Neutrophil (primary cell): ENCODE results near the gene CD180.

Source experiments
- H3K27ac ChIP-seq: fragments of 200-600 bp; sonication (generic); 2 replicates; pipeline ENCODE4 v1.5.1; 2016; ENCODE audit warnings: mild to moderate bottlenecking, moderate library complexity
- H3K27me3 ChIP-seq: fragments of 200-600 bp; sonication (generic); 2 replicates; pipeline ENCODE4 v1.6.0; 2016; ENCODE audit warnings: mild to moderate bottlenecking
- H3K36me3 ChIP-seq: fragments of 200-600 bp; sonication (generic); 2 replicates; pipeline ENCODE4 v1.5.1; 2017
- H3K4me1 ChIP-seq, 2 experiments: fragments of 200-600 bp in 1 of 2; sonication (generic) in 1 of 2; 1 replicate in 1 of 2; 2 replicates in 1 of 2; pipeline versions ENCODE4 v1.5.1 to v1.6.1; 2013 to 2016; ENCODE audit warnings: low read depth in 1 of 2, low read length in 1 of 2, mild to moderate bottlenecking in 1 of 2, moderate library complexity in 1 of 2; ENCODE audit not compliant: control insufficient read depth in 1 of 2, insufficient read depth in 1 of 2
- H3K4me3 ChIP-seq, 2 experiments: fragments of 200-600 bp in 1 of 2; sonication (generic) in 1 of 2; 1 replicate in 1 of 2; 2 replicates in 1 of 2; pipeline ENCODE4 v1.5.1; 2013 to 2016; ENCODE audit warnings: low read depth in 1 of 2, low read length in 1 of 2, mild to moderate bottlenecking in 1 of 2, moderate library complexity in 1 of 2
- H3K9me3 ChIP-seq: fragments of 200-600 bp; sonication (generic); 2 replicates; pipeline ENCODE4 v1.5.1; 2016
- CTCF ChIP-seq: fragments of 200-600 bp; sonication (generic); IDR thresholded peaks from 2 replicates; pipeline ENCODE4 v1.5.1; 2016; ENCODE audit warnings: antibody characterized with exemption

The CD180 gene

DNA sequence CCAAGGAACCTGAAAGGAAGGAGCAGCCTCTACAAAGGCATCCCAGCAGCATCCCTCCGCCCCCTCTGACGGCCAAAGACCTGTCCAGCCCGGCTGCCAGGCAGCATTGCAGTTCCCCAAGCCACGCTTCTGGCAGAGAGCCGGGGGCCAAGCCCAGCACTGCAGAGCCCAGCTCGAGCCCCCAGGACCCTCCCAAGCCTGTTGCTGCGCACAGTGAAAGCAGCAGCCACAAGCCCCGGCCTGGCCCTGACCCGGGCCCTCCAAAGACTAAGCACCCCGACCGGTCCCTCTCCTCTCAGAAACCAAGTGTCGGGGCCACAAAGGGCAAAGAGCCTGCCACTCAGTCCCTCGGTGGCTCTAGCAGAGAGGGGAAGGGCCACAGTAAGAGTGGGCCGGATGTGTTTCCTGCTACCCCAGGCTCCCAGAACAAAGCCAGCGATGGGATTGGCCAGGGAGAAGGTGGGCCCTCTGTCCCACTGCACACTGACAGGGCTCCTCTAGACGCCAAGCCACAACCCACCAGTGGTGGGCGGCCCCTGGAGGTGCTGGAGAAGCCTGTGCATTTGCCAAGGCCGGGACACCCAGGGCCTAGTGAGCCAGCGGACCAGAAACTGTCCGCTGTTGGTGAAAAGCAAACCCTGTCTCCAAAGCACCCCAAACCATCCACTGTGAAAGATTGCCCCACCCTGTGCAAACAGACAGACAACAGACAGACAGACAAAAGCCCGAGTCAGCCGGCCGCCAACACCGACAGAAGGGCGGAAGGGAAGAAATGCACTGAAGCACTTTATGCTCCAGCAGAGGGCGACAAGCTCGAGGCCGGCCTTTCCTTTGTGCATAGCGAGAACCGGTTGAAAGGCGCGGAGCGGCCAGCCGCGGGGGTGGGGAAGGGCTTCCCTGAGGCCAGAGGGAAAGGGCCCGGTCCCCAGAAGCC is 30.8 kb downstream of the CD180 start:
- peaks cover 10 to 13% of the 10 kb centered on the region in 2 experiments for H3K4me1 ChIP-seq
- H3K27ac ChIP-seq = peak overlapping the region; percentile 75
- H3K36me3 ChIP-seq = no peaks in the 10 kb centered on the region
- H3K4me3 ChIP-seq = peak overlapping the region; percentile 41 to 68
- TF ChIP-seq CTCF = peak; percentile 73
- no peaks in the 10 kb centered on the region for H3K27me3 ChIP-seq
- no peaks in the 10 kb centered on the region for H3K9me3 ChIP-seq

DNA sequence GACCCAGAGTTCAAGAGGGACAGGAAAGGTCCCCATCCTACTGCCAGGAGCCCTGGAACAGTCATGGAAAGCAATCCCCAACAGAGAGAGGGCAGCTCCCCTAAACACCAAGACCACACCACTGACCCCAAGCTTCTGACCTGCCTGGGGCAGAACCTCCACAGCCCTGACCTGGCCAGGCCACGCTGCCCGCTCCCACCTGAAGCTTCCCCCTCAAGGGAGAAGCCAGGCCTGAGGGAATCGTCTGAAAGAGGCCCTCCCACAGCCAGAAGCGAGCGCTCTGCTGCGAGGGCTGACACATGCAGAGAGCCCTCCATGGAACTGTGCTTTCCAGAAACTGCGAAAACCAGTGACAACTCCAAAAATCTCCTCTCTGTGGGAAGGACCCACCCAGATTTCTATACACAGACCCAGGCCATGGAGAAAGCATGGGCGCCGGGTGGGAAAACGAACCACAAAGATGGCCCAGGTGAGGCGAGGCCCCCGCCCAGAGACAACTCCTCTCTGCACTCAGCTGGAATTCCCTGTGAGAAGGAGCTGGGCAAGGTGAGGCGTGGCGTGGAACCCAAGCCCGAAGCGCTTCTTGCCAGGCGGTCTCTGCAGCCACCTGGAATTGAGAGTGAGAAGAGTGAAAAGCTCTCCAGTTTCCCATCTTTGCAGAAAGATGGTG is 31.6 kb downstream of the CD180 start:
- peaks cover 10 to 13% of the 10 kb centered on the region in 2 experiments for H3K4me1 ChIP-seq
- no peaks in the 10 kb centered on the region for H3K27me3 ChIP-seq
- no peak overlapping the region for H3K4me3 ChIP-seq
- no peaks in the 10 kb centered on the region for H3K36me3 ChIP-seq
- TF ChIP-seq CTCF = no peak
- no peak overlapping the region for H3K27ac ChIP-seq
- no peaks in the 10 kb centered on the region for H3K9me3 ChIP-seq

DNA sequence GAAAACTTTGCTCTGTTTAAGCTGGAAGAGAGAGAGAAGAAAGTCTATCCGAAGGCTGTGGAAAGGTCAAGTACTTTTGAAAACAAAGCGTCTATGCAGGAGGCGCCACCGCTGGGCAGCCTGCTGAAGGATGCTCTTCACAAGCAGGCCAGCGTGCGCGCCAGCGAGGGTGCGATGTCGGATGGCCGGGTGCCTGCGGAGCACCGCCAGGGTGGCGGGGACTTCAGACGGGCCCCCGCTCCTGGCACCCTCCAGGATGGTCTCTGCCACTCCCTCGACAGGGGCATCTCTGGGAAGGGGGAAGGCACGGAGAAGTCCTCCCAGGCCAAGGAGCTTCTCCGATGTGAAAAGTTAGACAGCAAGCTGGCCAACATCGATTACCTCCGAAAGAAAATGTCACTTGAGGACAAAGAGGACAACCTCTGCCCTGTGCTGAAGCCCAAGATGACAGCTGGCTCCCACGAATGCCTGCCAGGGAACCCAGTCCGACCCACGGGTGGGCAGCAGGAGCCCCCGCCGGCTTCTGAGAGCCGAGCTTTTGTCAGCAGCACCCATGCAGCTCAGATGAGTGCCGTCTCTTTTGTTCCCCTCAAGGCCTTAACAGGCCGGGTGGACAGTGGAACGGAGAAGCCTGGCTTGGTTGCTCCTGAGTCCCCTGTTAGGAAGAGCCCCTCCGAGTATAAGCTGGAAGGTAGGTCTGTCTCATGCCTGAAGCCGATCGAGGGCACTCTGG is 32.6 kb downstream of the CD180 start:
- peaks cover 10 to 13% of the 10 kb centered on the region in 2 experiments for H3K4me1 ChIP-seq
- no peak overlapping the region for H3K27ac ChIP-seq
- no peaks in the 10 kb centered on the region for H3K36me3 ChIP-seq

GRCh38 chr5:67163231-67163756 is 33.3 kb downstream of the CD180 start:
- Histone ChIP-seq H3K27me3 (no peaks in the 10 kb centered on the region), H3K27ac (no peak overlapping the region), H3K4me3 (no peak overlapping the region), H3K4me1 (peaks cover 10 to 13% of the 10 kb centered on the region in 2 experiments), H3K9me3 (no peaks in the 10 kb centered on the region), H3K36me3 (no peaks in the 10 kb centered on the region)
- TF ChIP-seq CTCF = no peak

More for the DNA sequence above, 32.6 kb downstream of the CD180 start:
- no peak for TF ChIP-seq CTCF
- H3K9me3 ChIP-seq = no peaks in the 10 kb centered on the region
- H3K27me3 ChIP-seq = no peaks in the 10 kb centered on the region
- no peak overlapping the region for H3K4me3 ChIP-seq

- TF ChIP-seq CTCF = no peak
- Histone ChIP-seq H3K27me3 (no peaks in the 10 kb centered on the region), H3K4me1 (peaks cover 10 to 11% of the 10 kb centered on the region in 2 experiments), H3K36me3 (no peaks in the 10 kb centered on the region), H3K9me3 (no peaks in the 10 kb centered on the region), H3K4me3 (no peak overlapping the region), H3K27ac (no peak overlapping the region)
These were observed 34.8 kb downstream of the CD180 start for GRCh38 chr5:67161767-67162166.
